Stimulated activated CD4-positive, alpha-beta T cell treated with anti-CD3 and anti-CD28 coated beads, Interleukin-12 subunit alpha, Interleukin-12 subunit beta, amount 100 ng/mL, for 24 hours (primary cell): ENCODE data around the gene ARID3A.

Experiments
- DNase-seq, 2 experiments: peaks; one replicate each; pipeline ENCODE4 v3.0.0-alpha.2; 2020; ENCODE audit warnings: low read depth in 2 of 2

The ARID3A gene

GRCh38 chr19:1004204-1004802 lies 78.5 kb downstream of the ARID3A start:
- no peak for DNase-seq

DNA sequence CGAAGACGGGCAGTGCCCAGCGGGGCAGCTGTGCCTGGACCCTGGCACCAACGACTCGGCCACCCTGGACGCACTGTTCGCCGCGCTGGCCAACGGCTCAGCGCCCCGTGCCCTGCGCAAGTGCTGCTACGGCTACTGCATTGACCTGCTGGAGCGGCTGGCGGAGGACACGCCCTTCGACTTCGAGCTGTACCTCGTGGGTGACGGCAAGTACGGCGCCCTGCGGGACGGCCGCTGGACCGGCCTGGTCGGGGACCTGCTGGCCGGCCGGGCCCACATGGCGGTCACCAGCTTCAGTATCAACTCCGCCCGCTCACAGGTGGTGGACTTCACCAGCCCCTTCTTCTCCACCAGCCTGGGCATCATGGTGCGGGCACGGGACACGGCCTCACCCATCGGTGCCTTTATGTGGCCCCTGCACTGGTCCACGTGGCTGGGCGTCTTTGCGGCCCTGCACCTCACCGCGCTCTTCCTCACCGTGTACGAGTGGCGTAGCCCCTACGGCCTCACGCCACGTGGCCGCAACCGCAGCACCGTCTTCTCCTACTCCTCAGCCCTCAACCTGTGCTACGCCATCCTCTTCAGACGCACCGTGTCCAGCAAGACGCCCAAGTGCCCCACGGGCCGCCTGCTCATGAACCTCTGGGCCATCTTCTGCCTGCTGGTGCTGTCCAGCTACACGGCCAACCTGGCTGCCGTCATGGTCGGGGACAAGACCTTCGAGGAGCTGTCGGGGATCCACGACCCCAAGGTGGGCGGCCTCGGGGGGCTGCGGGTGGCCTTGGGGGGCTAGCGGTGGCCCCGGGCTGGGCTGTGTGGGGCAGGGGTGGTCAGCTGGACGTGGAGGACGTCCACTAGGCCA lies 79.2 kb downstream of the ARID3A start:
- no peak for DNase-seq

- no peak for DNase-seq
These were observed 81.0 kb downstream of the ARID3A start for GRCh38 chr19:1006711-1007398.

- DNase-seq = no peak
These were observed 81.8 kb downstream of the ARID3A start for GRCh38 chr19:1007399-1008251.

GRCh38 chr19:1008268-1009040 lies 82.6 kb downstream of the ARID3A start:
- no peak for DNase-seq

DNA sequence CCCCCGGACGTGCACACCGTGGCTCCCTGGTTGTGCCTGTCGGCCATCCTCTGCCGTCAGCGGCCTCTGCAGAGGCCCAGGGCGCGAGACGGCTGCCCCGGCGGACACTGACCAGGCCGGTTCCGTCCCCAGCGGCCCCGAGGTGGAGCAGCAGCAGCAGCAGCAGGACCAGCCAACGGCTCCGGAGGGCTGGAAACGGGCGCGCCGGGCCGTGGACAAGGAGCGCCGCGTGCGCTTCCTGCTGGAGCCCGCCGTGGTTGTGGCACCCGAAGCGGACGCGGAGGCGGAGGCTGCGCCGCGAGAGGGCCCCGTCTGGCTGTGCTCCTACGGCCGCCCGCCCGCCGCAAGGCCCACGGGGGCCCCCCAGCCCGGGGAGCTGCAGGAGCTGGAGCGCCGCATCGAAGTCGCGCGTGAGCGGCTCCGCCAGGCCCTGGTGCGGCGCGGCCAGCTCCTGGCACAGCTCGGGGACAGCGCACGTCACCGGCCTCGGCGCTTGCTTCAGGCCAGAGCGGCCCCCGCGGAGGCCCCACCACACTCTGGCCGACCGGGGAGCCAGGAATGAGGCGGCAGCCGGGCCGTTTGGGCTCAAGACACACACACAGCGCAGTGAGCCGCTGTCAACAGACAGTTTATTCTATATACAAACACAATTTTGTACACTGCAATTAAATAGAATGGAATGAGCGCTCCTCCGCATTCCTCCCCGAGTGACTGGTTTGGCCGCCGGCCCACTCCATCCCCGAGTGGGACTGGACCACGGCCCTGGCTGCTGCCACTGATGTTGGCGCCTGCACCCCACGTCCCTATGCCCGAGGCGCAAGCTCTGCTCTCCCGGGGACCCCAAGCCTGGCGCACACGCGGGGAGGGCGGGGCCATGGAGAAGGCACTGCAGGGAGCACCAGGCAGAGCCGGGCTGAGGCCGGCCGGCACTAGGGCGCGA lies 83.5 kb downstream of the ARID3A start:
- DNase-seq = no peak

DNA sequence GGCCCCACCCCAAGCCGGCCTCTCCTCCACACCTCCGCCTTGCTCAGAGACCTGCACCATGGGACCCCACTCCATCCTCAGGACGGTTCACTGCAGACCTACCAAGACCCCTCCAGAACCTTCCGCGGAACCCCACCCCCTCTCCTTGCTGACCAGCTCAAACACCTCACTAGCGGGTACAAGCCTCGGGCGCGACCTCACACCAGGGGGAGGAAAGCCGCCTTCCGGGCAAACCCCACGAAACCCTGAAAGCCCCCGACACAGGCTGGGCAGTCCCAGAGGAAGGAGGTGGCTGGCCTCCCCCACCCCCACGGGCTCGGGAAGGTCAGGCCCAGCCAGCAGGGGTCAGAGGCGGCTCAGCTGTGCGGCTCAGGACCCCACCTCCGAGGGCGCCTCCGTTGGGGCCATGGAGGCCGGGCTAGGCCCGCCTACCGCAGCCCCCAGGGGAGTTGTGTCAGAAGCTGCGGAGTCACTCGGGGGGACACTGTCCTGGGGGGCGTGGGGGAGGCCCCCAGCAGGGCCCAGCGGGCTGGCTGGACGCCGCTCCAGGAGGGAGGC lies 84.2 kb downstream of the ARID3A start:
- DNase-seq = no peak

DNA sequence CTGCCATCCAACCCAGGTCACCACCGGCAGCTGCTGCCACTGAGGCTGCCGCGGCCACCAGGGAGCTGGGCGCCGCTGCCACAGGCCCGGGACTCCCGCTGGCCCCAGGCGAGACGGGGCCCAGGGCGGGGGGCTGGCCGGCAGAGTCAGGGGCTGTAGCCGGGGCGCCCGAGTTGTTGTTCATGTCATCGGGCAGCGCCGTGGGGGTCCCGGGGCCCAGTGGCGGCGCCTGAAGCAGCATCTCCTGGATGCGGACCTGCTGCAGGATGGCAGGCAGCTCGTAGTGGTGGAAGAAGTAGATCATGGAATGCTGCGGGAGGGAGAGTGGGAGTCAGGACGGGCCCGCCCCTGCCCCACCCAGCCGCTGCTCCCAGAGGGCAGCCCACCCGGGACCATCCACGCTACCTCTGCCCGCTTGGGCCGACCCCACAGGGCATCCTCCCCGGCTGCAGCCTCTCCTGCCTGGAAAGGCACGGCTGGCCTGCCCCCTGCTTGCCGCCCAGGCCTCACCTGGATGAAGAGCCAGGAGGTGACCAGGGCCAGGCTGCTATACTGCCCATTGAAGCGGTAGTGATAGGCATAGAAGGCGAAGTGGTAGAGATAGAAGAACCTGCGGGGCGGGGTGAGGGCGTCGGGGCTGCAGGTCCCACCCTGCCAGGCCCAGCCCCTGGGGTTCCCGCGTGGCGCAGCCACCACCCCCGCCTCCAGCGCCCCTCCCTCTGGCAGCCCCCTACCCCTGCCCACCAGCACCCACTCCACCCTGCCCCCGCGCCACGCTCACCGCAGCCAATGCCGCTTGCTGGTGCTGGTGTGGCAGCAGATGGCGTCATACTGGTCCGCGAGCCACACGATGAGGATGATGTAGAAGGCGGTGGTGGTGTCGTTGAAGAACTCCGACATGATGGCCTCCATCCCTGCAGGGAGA lies 85.0 kb downstream of the ARID3A start:
- no peak for DNase-seq

DNA sequence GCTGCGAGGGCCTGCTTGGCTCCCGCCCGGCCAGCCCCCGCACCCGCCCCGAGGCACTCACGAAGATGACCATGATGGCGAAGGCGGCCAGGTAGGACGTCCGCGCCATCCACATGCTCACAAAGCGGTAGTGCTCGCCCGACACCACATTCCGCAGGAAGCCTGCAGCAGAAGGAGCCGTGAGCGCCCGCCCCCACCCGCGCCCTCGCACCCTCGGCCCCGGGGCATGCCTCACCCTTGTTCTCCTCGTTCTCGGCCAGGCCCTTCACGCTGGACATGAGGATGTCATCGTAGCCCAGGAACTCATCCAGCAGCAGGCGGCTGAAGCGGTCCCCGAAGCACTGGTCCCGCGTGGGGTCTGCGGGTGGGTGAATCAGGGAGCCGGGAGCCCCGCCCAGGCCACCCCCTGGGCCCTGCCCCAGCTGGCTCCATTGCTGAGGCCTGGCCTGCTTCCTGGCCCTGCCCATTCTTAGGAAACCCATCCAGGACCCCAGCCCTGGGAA lies 86.0 kb downstream of the ARID3A start:
- no peak for DNase-seq

DNA sequence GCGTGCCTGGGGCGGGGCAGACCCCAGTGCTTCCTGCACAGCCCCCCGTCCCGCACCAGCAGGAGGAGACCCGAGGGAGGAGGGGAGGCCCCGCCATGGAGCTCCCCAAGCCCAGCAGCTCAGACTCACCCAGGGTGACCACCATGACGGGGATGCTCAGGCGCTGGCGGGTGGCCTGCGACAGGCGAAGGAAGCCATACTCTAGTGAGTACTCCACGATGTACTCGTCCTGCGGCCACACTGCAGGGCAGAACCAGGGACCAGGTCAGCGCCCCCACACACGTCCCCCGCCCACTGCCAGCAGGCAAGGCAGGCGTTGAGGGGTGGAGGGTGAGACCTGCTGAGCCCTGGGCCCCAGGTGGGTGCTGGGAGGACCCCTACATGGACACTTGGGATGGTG lies 86.5 kb downstream of the ARID3A start:
- no peak for DNase-seq

GRCh38 chr19:1013218-1013617 lies 87.4 kb downstream of the ARID3A start:
- no peak for DNase-seq

DNA sequence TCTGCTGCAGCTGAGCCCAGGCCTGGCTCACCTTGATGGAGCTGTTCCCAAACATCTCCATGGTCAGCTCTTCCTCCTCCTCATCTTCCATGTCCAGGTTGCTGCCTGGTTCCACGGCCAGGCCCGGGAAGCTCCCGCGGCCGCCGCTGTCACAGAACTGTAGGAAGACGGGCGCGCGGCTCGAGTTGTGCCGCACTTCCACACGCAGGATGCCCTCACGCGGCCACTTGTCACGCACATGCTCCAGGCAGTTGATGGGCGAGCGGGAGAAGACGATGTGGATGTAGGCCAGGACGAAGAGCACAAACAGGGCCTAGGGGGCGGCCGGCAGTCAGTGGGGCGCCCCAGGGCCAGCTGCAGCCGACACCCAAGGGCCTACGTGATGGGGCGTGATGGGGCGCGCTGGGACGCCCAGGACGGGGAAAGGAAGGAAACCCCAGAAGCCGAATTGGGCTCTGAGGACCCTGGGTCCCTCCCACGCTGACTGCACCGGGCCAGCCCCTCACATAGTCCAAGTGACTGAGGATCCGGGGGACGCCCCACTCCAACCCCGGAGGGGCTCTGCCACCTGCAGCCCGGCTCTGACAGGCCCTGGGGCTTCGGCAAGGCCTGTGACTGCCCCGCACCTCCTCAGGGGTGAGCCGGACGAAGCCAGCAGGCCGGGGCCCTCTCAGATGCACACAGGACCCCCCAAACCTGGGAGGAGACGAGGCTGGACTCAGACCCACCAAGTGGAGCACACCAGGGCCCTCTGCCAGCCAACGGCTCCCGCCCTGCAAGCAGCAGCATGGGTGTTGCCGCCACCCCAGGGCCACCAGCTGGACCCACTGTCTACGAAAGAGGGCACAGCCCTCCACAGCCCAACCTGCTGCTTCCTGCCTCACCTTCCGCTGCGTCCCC lies 88.6 kb downstream of the ARID3A start:
- no peak for DNase-seq

DNA sequence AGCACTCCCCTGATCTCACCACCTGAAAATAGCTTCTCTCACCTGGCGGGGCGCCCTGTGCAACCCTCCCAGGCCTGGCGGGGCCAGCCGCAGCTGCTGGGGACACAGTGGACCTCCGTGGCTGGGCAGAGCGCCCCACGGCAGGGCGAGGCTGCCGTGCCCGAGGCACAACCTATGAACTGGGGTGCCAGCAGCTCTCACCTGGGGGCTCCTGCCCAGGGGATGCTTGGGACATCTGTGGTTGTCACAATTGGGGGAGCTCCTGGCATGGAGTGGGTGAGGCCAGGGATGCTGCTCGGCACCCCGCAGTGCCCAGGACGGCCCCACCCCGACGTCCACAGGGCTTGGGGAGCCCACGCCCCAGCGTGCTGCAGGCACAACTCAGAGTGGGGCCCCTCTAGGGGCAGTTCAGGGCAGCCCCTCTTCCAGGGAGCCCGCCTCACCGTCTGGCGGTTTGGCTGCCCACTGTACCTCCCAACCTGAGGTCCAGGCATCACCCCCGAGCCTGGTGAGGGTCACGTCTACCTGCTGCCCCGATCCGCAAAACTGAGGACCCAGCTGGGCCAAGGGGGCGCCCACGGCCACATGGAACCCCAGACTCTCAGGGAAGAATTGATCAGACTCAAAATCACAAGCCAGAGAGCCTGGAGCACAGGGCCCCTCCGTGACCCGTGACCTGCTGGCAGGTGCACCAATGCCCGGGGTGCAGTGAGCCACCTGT lies 89.4 kb downstream of the ARID3A start:
- DNase-seq = no peak

GRCh38 chr19:1015782-1016646 lies 90.2 kb downstream of the ARID3A start:
- no peak for DNase-seq

DNA sequence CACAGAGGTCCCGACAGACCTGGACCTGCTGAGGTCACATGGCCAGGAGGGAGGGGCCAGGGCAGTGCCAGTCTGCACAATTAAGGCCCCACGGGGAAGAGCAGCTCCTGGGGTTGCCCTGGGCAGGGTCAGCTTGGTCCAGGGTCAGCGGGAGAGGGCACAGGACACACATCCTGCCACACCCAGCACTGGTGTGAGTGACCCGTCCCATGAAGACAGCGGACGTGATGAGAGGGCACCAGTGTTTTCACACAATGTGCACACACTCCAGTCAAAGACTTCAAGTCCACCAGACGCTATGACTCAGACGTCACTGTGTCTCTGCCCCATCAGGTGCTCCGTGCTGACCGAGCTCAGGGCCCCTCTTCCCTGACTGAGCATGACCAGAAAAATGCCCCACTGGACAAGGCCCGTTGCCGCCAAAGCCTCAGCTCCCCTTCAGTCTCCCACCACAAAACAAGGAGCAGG lies 90.8 kb downstream of the ARID3A start:
- no peak for DNase-seq
